Astrocyte (in vitro differentiated cells and primary cell): ENCODE measurements around the gene HNMT.

Source experiments
- EZH2 ChIP-seq: IDR thresholded peaks from 2 replicates; pipeline ENCODE4 v1.6.1; 2012; ENCODE audit warnings: mild to moderate bottlenecking, low read length, inconsistent platforms; ENCODE audit not compliant: insufficient read depth
- TF ChIP-seq, protein P1 (sequence below): IDR thresholded peaks from 2 replicates; pipeline ENCODE4 v1.5.1; 2011; ENCODE audit warnings: low read depth, mild to moderate bottlenecking, inconsistent platforms, low read length, moderate library complexity; ENCODE audit not compliant: insufficient read depth

DNA sequence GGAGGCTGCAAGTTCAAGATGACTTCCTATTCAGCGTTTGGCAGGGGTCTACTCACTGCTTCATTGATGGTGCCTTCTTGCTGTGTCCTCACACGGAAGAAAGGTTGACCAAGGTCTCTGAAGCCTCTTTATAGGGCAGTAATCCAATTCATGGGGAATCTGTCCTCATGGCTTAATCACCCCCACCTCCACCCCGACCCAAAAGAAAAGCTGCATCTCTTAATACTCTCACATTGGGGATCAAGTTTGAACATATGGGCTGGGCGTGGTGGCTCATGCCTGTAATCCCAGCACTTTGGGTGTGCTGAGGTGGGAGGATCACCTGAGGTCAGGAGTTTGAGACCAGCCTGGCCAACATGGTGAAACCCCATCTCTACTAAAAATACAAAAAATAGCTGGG is 36.4 kb upstream of the HNMT start:
- TF ChIP-seq, protein P1, sequence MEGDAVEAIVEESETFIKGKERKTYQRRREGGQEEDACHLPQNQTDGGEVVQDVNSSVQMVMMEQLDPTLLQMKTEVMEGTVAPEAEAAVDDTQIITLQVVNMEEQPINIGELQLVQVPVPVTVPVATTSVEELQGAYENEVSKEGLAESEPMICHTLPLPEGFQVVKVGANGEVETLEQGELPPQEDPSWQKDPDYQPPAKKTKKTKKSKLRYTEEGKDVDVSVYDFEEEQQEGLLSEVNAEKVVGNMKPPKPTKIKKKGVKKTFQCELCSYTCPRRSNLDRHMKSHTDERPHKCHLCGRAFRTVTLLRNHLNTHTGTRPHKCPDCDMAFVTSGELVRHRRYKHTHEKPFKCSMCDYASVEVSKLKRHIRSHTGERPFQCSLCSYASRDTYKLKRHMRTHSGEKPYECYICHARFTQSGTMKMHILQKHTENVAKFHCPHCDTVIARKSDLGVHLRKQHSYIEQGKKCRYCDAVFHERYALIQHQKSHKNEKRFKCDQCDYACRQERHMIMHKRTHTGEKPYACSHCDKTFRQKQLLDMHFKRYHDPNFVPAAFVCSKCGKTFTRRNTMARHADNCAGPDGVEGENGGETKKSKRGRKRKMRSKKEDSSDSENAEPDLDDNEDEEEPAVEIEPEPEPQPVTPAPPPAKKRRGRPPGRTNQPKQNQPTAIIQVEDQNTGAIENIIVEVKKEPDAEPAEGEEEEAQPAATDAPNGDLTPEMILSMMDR: no peak
- no peak for TF ChIP-seq EZH2
